HG03025 (cell line): ENCODE results near the gene VDAC1.
A peak's percentile ranks its signal among the peaks of the same experiment; 100 is the strongest.
"Not testable (repeated sequence)": the region's sequence is repeated elsewhere in the genome, so short reads cannot be mapped to it uniquely, and the experiment has no call there.

Source experiments
- ATAC-seq: cut with Tn5 transposase; IDR thresholded peaks from one replicate; pipeline ENCODE4 v1.9.1; 2021; ENCODE audit warnings: mild to moderate bottlenecking, moderate library complexity; ENCODE audit not compliant: unreplicated experiment, low FRiP score

The VDAC1 gene

DNA sequence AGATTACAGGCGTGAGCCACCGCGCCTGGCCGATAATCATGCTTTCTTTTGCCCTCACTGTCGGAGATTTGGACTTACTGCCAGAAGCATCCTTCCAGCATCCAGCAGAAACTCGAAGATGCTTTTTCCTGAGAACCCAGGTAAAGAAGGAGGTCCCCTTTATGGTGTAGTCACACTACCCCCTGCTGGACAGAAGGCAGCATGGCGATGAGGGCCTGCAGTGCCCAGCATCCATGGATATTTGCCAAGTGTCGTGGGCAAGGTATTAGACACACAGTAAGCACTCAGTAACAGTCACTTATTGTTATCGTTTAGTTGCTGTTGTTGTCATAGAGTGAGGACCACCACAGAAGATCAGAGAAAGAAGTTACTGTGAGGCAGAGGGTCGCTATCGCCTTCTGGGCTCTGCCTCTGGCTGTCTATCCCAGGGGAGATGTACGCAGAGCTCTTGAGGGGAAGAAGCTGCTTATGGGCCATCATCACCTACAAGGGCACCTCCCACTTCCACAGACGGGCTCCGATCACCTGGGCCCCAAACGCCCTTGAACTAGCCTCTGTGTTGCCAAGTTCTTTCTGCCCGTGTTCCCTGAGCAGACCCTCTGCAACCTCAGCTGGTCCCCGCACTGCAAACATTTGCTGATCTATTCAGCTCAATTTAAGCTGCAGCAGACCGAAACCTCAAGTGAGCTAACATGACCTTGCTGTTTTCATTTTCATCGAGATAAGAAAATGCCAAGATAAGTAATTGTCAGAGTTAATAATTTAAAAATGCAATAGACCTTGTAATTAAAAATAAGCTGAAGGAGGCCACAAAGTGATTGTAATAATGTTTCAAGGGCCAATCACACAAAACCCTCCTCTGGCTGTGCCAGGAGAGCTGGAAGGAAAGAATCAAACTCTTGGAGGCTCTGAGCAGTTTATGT, 60.3 kb downstream of the VDAC1 start:
- no peak for ATAC-seq

GRCh38 chr5:133943475-133943817, 61.3 kb downstream of the VDAC1 start:
- ATAC-seq = no peak

DNA sequence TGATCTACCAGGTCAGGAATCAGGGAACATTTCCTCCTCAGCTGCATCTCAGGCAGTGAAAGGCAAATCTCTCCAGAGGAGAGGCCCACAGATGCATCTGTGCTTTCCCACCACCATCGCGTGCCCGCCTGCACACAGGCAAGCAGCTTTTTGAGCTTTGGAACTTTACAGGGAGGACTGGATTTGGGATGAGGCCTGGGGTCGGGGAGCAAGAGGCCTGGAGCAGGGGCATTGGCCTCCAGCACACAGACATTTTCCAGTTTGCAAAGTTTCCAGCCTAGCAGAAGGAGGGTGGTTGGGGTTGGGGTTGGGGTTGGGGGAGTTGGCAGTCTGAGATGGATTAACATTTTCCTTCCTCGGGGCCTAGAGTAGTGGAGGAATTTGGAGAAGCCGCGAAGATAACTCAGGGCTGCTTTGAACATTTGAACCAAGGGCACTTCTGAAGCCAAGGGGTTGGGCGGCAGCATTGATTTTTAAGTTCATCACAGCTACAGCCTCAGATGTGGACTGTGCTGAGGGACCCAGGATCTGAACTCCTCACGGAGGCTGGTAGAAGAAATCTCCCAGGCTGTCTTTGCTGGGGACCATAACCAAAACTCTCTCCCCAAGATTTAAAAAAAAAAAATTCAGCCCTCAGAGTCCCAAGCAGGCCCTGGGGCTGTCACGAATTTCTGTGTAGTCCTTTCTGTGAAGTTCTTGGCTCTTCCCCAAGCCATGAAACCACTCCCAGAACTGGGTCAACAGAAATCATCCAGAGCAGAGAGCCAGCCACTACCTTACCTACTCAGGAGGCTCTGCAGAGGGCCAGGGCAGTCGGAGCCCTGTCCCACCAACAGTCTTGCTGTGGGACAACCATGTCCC, 61.9 kb downstream of the VDAC1 start:
- ATAC-seq = no peak

- ATAC-seq = no peak
Measured at GRCh38 chr5:133941456-133942196, 63.1 kb downstream of the VDAC1 start.

DNA sequence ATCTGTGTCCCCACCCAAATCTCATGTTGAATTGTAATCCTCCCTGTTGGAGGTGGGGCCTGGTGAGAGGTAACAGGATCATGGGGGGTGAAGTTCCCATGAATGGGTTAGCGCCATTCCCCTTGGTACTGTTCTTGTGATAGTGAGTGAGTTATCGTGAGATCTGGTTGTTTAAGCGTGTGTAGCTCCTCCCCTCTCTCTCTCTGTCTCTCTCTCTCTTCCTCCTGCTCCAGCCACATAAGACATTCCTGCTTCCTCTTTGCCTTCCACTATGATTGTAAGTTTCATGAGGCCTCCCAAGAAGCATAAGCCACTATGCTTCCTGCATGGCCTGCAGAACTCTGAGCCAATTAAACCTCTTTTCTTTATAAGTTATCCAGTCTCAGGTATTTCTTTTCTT, 65.1 kb downstream of the VDAC1 start:
- no peak for ATAC-seq

DNA sequence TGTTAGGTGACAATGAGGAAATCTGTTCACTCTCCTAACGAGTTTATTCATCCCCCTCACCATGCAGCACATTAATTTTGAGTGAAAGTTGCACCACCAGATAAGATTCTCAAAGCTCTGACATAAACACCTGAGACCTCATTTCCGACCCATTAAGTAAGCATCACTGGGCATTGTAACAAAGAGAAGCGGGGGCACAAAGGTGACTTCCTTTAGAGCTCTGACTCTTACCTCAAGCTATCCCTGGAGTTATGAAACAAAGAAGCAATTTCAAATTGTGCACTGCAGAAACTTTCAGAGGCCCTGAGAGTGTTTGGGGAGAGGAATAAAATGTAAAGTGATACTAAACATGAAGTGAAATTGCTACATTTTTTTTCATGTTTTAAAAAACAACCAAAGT, 65.8 kb downstream of the VDAC1 start:
- ATAC-seq = peak; percentile 76

GRCh38 chr5:133938039-133938821, 66.5 kb downstream of the VDAC1 start:
- no peak for ATAC-seq

GRCh38 chr5:133937628-133938027, 67.1 kb downstream of the VDAC1 start:
- not testable (repeated sequence) for ATAC-seq

DNA sequence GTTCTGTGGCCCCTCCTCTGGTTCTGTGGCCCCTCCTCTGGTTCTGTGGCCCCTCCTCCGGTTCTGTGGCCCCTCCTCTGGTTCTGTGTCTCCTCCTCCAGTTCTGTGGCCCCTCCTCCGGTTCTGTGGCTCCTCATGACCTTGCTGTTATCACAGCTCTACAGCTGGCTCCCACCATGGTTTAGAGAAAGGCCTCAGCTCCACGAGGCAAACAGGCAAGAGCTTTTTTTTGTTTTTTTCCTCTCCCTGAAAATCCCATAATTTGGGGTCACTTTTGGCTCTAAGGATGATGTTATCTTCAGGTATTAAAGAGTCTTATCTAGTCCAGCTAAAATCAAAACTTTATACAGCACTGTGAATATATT, 68.1 kb downstream of the VDAC1 start:
- ATAC-seq = no peak

DNA sequence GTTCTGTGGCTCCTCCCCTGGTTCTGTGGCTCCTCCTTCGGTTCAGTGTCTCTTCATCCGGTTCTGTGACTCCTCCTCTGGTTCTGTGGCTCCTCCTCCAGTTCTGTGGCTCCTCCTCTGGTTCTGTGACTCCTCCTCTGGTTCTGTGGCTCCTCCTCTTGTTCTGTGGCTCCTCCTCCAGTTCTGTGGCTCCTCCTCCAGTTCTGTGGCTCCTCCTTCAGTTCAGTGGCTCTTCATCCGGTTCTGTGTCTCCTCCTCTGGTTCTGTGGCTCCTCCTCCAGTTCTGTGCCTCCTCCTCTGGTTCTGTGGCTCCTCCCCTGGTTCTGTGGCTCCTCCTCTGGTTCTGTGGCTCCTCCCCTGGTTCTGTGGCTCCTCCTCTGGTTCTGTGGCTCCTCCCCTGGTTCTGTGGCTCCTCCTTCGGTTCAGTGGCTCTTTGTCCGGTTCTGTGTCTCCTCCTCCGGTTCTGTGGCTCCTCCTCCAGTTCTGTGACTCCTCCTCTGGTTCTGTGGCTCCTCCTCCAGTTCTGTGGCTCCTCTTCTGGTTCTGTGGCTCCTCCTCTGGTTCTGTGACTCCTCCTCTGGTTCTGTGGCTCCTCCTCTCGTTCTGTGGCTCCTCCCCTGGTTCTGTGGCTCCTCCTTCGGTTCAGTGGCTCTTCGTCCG, 68.7 kb downstream of the VDAC1 start:
- not testable (repeated sequence) for ATAC-seq

DNA sequence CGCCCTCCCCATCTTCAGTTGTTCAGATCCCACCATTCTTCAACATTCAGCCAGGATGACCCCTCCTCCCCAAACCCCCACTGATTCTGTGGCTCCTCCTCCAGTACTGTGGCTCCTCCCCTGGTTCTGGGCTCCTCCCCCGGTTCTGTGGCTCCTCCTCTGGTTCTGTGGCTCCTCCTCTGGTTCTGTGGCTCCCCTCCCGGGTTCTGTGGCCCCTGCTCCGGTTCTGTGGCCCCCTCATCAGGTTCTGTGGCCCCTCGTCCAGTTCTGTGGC, 69.2 kb downstream of the VDAC1 start:
- ATAC-seq = no peak

- ATAC-seq = no peak
Measured at GRCh38 chr5:133934822-133935666, 69.7 kb downstream of the VDAC1 start.

DNA sequence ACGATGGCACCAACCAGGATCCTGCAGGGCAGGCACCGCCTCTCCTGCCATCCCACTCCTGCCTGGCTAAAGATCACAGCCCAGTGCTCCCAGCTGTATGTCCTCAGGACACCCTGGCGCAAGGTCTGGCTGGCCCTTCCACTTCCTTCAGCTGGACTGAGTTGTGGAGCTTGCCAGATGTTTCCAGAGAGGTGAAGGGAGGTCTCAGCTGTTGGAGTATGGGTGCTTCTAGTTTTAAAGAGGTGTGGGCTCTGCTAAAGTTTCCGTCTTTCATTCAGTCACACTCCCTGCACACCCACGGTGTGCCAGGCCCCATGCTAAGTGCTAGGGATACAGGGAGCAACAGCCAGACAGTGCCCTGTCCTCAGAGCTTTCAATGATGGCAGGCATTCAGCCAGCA, 70.5 kb downstream of the VDAC1 start:
- ATAC-seq = no peak

GRCh38 chr5:133933670-133934295, 71.0 kb downstream of the VDAC1 start:
- ATAC-seq = no peak

GRCh38 chr5:133933169-133933509, 71.6 kb downstream of the VDAC1 start:
- ATAC-seq = no peak

- ATAC-seq = no peak
Measured at GRCh38 chr5:133932441-133933168, 72.2 kb downstream of the VDAC1 start.

GRCh38 chr5:133931546-133931945, 73.2 kb downstream of the VDAC1 start:
- no peak for ATAC-seq

DNA sequence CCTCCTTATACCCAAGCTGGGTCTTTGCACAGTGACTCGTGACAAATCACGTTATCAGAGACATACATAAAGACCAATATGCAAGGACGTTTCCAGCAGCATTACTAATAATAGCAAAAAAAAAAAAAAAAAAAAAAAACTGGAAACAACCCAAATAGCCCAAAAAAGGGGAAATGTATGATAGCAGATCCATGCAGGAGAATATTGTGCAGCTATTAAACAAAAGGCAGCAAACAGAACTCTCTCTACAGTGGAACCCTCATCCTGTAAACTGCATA, 74.0 kb downstream of the VDAC1 start:
- no peak for ATAC-seq
